SJCRH30 (cell line): ENCODE data around the gene BMPR2. TPM values are rescaled to one million over a fixed set of nuclear protein-coding genes. Genes with fewer than 3 reads are reported as not detected.
"Not testable (repeated sequence)": the region's sequence is repeated elsewhere in the genome, so short reads cannot be mapped to it uniquely, and the experiment has no call there.

Experiments used
- DNase-seq, 2 experiments: peaks; one replicate each; pipeline ENCODE4 v3.0.0-alpha.2; 2015 to 2020
- H3K27ac ChIP-seq: fragments of 250-450 bp; sonication (Bioruptor Pico); 2 replicates; pipeline ENCODE4 v1.5.1; 2020; ENCODE audit warnings: mild to moderate bottlenecking, moderate library complexity
- H3K27me3 ChIP-seq: fragments of 250-450 bp; sonication (Bioruptor Pico); 2 replicates; pipeline ENCODE4 v1.5.1; 2020; ENCODE audit warnings: mild to moderate bottlenecking, moderate library complexity
- H3K36me3 ChIP-seq: fragments of 250-450 bp; sonication (Bioruptor Pico); 2 replicates; pipeline ENCODE4 v1.5.1; 2020; ENCODE audit warnings: mild to moderate bottlenecking, moderate library complexity
- H3K4me1 ChIP-seq: fragments of 250-450 bp; sonication (Bioruptor Pico); 2 replicates; pipeline ENCODE4 v1.5.1; 2020; ENCODE audit warnings: mild to moderate bottlenecking, moderate library complexity
- H3K4me3 ChIP-seq: fragments of 250-450 bp; sonication (Bioruptor Pico); 2 replicates; pipeline ENCODE4 v1.5.1; 2020; ENCODE audit warnings: mild to moderate bottlenecking, moderate library complexity
- H3K9me3 ChIP-seq: fragments of 250-450 bp; sonication (Bioruptor Pico); replicated peaks from 2 replicates; pipeline ENCODE4 v1.5.1; 2020; ENCODE audit warnings: mild to moderate bottlenecking, moderate library complexity
- total RNA-seq: library from RNA; depleted of rRNA; stranded (reverse); fragments of >200 nt; shearing (Covaris generic); gene quantifications from 2 replicates; pipeline ENCODE4 v1.2.3, GENCODE V29; 2014

The BMPR2 gene
- total RNA-seq, 1 experiment from 2014 or later: 23.7 TPM

- not testable (repeated sequence) for H3K27ac ChIP-seq, H3K4me3 ChIP-seq
Observed at GRCh38 chr2:202374383-202374782, 1.7 kb upstream of the BMPR2 start.

DNA sequence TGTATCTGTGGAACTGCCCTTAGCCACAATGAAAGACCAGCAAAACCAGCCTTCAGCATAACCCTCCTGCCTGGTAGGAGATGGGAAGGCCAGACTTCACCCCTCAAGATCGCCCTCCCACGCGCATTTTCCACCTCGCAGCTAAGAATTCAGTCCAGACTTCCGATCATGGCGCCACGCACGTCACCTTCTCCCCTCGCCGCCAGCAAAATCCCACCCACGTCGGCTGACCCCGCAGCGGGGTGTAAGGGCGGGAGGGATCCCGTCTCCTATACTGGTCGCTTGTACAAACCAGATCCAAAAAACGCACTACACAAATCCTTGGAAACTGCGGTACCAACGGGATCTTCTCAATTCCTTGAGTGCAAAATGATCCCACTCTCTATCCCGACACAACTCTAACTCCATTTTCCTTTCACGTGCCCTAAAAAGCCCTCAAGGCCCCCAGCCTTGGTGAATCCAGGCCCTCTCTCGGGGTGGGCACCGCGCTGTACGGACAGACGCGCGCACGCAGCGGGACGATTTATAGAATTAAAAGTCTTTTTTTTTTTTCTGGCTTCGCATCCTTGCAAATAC, 1.0 kb upstream of the BMPR2 start:
- Histone ChIP-seq H3K4me1 (no peaks in the 10 kb centered on the region), H3K27ac (peak overlapping the region; percentile 86), H3K4me3 (peak overlapping the region; percentile 76), H3K9me3 (no peaks in the 10 kb centered on the region), H3K36me3 (no peaks in the 10 kb centered on the region), H3K27me3 (no peaks in the 10 kb centered on the region)
- DNase-seq: peak; percentile 6 to 16

More at GRCh38 chr2:202374383-202374782, 1.7 kb upstream of the BMPR2 start:
- not testable (repeated sequence) for H3K27me3 ChIP-seq, H3K4me1 ChIP-seq, H3K36me3 ChIP-seq, DNase-seq, H3K9me3 ChIP-seq

DNA sequence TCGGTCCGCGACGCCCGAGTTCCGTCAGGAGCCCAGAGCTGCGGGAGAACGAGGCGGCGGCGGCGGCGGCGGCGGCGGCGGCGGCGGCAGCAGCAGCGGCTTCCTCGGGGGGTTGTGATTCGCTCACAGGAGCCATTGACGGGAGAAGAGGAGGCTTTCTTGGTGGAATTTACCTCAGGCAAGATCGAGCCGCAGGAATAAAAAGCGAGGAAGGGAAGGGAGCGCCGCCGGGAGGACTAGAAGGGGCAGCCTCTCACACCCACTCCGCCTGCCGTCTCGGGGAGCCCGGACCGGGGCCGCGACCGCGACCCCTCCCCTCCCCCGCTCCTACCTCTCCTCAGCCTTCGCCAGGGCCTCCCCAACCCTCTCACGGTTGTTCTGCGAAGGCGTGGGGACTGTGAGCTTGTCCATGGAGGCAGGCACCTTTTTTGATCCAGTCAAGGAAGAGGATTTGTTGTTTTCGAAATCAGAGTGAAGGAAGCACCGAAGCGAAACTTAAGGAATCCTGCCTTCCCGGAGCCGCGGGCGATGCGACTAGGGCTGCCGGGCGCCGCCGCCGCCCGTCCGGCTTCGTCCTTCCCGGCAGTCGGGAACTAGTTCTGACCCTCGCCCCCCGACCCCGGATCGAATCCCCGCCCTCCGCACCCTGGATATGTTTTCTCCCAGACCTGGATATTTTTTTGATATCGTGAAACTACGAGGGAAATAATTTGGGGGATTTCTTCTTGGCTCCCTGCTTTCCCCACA, 506 bp downstream of the BMPR2 start:
- Histone ChIP-seq H3K27ac (peak overlapping the region; percentile 63), H3K36me3 (no peaks in the 10 kb centered on the region), H3K9me3 (no peaks in the 10 kb centered on the region), H3K27me3 (no peaks in the 10 kb centered on the region), H3K4me1 (no peaks in the 10 kb centered on the region), H3K4me3 (peak overlapping the region; percentile 76)
- peak; percentile 45 to 69 for DNase-seq

DNA sequence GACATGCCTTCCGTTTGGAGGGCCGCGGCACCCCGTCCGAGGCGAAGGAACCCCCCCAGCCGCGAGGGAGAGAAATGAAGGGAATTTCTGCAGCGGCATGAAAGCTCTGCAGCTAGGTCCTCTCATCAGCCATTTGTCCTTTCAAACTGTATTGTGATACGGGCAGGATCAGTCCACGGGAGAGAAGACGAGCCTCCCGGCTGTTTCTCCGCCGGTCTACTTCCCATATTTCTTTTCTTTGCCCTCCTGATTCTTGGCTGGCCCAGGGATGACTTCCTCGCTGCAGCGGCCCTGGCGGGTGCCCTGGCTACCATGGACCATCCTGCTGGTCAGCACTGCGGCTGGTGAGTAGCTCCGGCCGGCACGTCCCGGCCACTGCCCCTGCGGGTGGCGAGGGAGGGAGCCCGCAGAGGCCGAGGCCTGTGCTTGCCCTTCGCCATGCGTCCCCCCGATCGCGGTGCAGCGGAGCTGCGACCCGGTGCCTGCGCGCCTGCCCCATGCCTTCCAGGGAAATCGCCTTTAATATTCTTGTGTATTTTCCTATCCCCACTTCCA, 1.2 kb downstream of the BMPR2 start:
- H3K4me1 ChIP-seq: no peaks in the 10 kb centered on the region
- no peaks in the 10 kb centered on the region for H3K36me3 ChIP-seq
- H3K9me3 ChIP-seq: no peaks in the 10 kb centered on the region
- H3K4me3 ChIP-seq: peak overlapping the region; percentile 76
- peak overlapping the region; percentile 63 for H3K27ac ChIP-seq
- peak; percentile 46 to 55 for DNase-seq
- no peaks in the 10 kb centered on the region for H3K27me3 ChIP-seq

GRCh38 chr2:202378001-202378400, 1.9 kb downstream of the BMPR2 start:
- H3K4me1 ChIP-seq: no peaks in the 10 kb centered on the region
- H3K4me3 ChIP-seq: peak overlapping the region; percentile 76
- peak in 1 of 2 experiments; percentile 7 for DNase-seq
- no peaks in the 10 kb centered on the region for H3K27me3 ChIP-seq
- no peaks in the 10 kb centered on the region for H3K9me3 ChIP-seq
- no peaks in the 10 kb centered on the region for H3K36me3 ChIP-seq
- H3K27ac ChIP-seq: peak overlapping the region; percentile 63; the same call in 1 of the 2 replicates

DNA sequence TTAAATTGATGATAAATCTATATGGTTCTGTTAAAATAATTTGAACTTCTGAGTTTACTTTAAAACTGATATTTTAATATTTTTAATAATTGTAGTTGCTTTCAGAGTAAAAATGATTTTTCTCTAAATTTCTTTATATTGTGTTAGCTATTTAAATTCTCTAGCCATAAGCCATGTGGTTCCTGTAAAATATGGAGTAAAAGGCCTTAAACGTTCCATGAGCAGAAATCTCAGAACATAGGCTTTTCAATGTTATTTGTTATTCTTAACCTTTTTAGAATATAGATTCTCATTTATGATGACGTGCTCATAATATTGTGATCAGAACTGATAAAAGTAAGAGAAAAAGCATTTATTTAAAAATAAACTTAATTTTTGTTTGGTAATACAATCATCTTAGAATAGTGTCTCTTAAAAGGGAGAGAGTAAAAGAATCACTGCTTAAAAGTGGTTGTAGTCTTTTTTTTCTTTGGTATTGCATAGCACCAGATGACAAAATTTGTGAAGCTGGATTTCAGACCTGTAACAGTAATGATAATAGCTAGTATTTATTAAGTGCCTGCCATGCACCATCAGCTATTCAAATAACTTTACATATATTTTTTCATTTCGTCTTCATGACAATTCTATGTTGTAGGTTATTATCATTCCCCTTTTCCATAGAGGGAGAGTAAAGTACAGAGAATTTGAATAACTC, 2.7 kb downstream of the BMPR2 start:
- no peak for DNase-seq
- no peaks in the 10 kb centered on the region for H3K36me3 ChIP-seq
- H3K4me3 ChIP-seq: peak overlapping the region; percentile 76
- no peaks in the 10 kb centered on the region for H3K9me3 ChIP-seq
- no peaks in the 10 kb centered on the region for H3K27me3 ChIP-seq
- H3K4me1 ChIP-seq: no peaks in the 10 kb centered on the region
- H3K27ac ChIP-seq: no peak overlapping the region; the same call in 1 of the 2 replicates

DNA sequence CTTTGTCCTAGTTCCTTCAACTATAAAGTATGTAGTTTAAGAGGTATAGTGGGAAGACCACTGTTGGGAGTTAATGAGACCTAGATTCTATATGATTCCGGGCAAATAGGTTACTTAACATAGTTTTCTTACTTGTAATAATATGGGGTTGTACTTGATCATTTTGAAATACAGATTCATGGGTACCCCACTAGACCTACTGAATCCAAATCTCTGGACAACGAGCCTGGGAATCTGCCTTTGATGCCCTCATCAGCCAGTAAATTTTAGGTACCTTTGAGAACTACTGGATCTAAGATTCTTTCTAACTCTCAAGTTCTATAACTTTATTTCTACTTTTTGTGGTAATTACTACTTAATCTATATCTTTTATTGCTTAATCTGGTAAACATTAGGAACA, 6.6 kb downstream of the BMPR2 start:
- Histone ChIP-seq H3K4me3 (no peak overlapping the region), H3K27ac (no peak overlapping the region), H3K27me3 (no peaks in the 10 kb centered on the region), H3K9me3 (no peaks in the 10 kb centered on the region), H3K4me1 (peaks cover 17% of the 10 kb centered on the region), H3K36me3 (no peaks in the 10 kb centered on the region)
- DNase-seq: no peak

DNA sequence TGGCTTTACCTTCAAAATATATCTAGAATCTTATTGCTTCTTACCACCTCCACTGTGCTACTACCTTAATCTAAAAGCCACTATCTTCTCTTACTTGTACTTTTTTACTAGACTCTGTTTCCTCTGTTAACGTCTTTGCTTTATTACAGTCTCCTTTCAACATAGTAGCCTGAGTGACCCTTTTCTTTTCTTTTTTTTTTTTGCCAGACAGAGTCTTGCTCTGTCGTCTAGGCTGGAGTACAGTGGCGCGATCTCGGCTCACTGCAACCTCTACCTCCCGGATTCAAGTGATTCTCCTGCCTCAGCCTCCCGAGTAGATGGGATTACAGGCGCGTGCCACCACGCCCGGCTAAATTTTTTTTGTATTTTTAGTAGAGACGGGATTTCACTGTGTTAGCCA, 10.4 kb downstream of the BMPR2 start:
- not testable (repeated sequence) for H3K4me3 ChIP-seq, DNase-seq, H3K9me3 ChIP-seq, H3K27me3 ChIP-seq, H3K36me3 ChIP-seq
- Histone ChIP-seq H3K4me1 (peaks cover 20% of the 10 kb centered on the region), H3K27ac (peak overlapping the region; percentile 85; the same call in 1 of the 2 replicates)

- Histone ChIP-seq H3K4me1 (peaks cover 20% of the 10 kb centered on the region), H3K9me3 (no peaks in the 10 kb centered on the region), H3K36me3 (no peaks in the 10 kb centered on the region), H3K27me3 (no peaks in the 10 kb centered on the region), H3K27ac (peak overlapping the region; percentile 85), H3K4me3 (no peak overlapping the region)
- DNase-seq: peak; percentile 87 to 93
Observed at GRCh38 chr2:202387608-202388342, 11.6 kb downstream of the BMPR2 start.

DNA sequence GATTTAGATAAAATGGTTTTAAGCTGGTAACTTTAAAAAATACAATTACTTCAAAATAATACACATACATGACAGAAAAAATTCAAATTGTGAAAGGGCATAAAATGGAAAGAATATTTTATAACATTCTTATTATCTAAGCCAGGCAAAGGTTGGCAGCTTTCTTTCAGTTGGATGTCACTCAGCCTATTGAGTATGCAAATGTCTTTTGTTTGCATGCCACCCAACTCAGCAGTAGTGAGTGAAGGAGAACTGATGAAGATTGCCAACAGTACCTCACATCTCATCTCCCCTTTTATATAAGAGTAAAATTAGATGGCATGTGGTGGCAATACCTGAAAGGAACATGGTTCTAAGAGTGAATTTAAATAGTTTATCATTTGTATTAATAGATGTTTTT, 24.8 kb downstream of the BMPR2 start:
- Histone ChIP-seq H3K27ac (no peak overlapping the region), H3K4me1 (no peaks in the 10 kb centered on the region), H3K27me3 (no peaks in the 10 kb centered on the region), H3K9me3 (no peaks in the 10 kb centered on the region), H3K36me3 (peaks cover 3% of the 10 kb centered on the region; the same call in 1 of the 2 replicates), H3K4me3 (no peak overlapping the region)
- no peak for DNase-seq

- no peaks in the 10 kb centered on the region for H3K9me3 ChIP-seq
- H3K36me3 ChIP-seq: peaks cover 8% of the 10 kb centered on the region; the same call in 1 of the 2 replicates
- no peak for DNase-seq
- no peaks in the 10 kb centered on the region for H3K4me1 ChIP-seq
- H3K4me3 ChIP-seq: no peak overlapping the region
- H3K27me3 ChIP-seq: no peaks in the 10 kb centered on the region
- no peak overlapping the region for H3K27ac ChIP-seq
Observed at GRCh38 chr2:202405798-202406197, 29.7 kb downstream of the BMPR2 start.

DNA sequence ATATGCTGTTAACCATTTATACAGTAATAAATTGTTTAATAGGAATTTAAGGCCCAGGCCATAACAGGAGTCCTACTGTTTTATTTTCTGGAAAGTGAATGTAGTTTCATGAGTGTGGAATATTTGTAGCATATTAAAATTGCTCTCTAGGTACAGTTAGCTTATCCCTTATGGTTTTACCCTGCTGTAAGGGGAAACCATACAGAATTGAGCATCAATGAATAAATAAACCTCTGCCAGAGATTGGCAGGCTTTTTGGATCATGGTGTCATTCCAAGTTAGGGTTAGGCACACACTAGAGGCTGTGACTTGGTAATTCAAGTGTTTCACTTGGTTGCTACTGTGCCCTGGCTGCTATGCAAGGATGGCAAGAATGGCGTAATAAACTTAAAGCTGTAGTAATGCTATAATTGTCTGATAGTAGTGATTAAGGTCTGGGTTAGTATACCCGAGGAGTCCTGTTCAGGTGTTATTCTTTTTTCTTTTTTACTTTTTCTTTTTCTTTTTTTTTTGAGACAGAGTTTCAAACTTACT, 30.4 kb downstream of the BMPR2 start:
- Histone ChIP-seq H3K36me3 (peaks cover 8% of the 10 kb centered on the region; the same call in 1 of the 2 replicates), H3K4me1 (no peaks in the 10 kb centered on the region), H3K27me3 (no peaks in the 10 kb centered on the region)

DNA sequence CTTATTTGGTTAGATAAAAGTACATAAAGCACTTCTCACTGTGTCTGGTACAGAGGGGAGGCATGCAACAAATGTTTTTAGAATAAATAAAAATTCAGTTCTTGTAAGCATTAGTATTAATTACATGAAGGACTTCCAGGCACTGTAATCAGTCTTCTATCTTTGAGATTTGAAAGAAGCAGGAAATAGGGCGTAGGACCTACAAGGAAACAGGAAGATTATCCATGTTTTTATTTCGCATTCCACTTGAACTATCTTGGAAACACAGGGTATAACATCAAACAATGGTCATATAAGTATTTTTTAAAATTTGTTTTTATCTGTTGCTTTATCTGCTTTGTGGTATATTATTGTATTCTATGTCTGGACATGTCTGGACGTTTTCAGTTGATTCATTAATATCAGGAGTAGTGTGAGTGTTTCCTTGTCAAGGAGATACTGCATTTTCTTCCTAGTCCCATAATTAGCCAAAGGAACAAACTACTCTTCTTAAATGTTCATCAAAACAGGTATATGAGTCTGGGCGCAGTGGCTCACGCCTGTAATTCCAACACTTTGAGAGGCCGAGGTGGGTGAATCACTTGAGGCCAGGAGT, 32.5 kb downstream of the BMPR2 start:
- DNase-seq: no peak
- Histone ChIP-seq H3K36me3 (peaks cover 8% of the 10 kb centered on the region; the same call in 1 of the 2 replicates), H3K9me3 (no peaks in the 10 kb centered on the region), H3K27ac (no peak overlapping the region), H3K27me3 (no peaks in the 10 kb centered on the region), H3K4me3 (no peak overlapping the region), H3K4me1 (no peaks in the 10 kb centered on the region)

More for the DNA sequence above, 30.4 kb downstream of the BMPR2 start:
- Histone ChIP-seq H3K27ac (no peak overlapping the region), H3K9me3 (no peaks in the 10 kb centered on the region), H3K4me3 (no peak overlapping the region)
- no peak for DNase-seq

- no peaks in the 10 kb centered on the region; the same call in 1 of the 2 replicates for H3K9me3 ChIP-seq
- no peaks in the 10 kb centered on the region for H3K27me3 ChIP-seq
- H3K27ac ChIP-seq: no peak overlapping the region
- H3K4me3 ChIP-seq: no peak overlapping the region
- peaks cover 8% of the 10 kb centered on the region; the same call in 1 of the 2 replicates for H3K36me3 ChIP-seq
- H3K4me1 ChIP-seq: no peaks in the 10 kb centered on the region
- no peak for DNase-seq
Observed at GRCh38 chr2:202410092-202410491, 34.0 kb downstream of the BMPR2 start.
